HG03066 (cell line): ENCODE data around the gene FCAR.
"Not testable (repeated sequence)": the region's sequence is repeated elsewhere in the genome, so short reads cannot be mapped to it uniquely, and the experiment has no call there.

ENCODE experiments used
- ATAC-seq: cut with Tn5 transposase; IDR thresholded peaks from one replicate; pipeline ENCODE4 v1.9.1; 2021; ENCODE audit warnings: low read depth; ENCODE audit not compliant: unreplicated experiment

FCAR gene

DNA sequence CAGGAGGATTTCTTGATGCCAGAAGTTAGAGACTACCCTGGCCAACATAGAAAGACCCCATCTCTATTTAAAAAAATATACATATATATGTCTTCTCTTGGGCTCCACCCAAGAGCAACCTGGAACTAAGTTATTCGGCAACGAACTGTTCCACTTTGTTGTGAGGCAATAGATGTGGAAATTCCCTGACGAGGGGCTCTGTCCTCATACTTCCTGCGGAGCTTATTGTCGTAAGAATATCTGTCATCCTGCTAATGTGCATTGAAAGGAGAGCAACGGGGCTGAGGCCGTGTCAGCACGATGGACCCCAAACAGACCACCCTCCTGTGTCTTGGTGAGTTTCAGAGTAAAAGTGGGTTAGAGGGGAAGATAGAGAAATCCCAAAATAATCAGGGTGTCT, at the start of gene FCAR:
TSS of gene FCAR (plus strand) at position 246 of the 400 bp plus-strand sequence. CDS start at position 301, 55 bp downstream.
- ATAC-seq, result no peak

DNA sequence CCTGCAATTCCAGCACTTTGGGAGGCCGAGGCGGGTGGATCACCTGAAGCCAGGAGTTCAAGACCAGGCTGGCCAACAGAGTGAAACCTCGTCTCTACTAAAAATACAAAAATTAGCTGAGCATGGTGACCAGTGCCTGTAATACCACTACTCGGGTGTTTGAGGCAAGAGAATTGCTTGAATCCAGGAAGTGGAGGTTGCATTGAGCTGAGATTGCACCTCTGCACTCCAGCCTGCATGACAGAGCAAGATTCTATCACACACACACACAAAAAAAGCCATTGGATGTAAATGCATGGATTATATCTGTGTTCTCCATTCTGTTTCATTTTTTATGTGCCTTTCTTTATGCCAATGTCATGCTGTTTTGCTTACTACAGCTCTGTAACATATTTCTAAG, 49.6 kb upstream of the FCAR start:
- ATAC-seq, result not testable (repeated sequence)

DNA sequence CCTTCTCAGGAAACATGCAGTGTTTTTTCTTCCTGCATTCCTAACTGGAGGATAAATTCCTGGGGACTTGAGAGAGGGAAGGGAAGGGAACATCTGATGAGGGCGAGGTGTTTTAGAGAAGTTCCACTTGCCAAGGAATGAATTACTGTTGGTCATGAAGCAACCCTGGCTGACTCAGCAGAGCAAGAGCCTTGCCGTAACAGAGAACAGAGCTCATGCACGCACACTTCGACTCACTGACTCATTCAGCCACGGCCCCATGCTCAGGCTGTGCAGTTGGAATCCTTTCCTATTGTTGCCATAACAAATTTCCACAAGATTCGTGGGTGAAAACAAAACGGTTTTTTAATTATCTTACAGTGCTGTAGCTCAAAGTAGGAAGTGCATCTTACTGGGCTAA, 48.7 kb upstream of the FCAR start:
- ATAC-seq, result not testable (repeated sequence)

DNA sequence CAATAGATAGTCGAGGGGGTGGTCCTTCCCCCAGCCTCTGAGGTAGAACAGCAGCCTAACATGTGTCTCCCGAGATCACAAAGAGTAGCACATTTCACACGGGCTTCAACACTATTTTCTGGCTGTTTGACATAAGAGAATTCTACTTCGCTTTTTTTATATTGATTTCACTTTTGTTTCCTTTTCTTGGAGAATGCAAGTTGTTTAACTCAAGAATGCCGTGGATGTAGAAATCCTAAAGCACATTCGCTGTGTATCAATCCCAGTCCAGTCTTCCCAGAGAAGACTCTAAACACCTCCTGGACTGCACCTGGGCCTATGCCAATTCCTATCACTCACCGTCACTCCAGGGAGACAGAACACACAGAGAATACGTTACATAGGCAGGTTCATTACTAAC, 46.0 kb upstream of the FCAR start:
- not testable (repeated sequence) for ATAC-seq

DNA sequence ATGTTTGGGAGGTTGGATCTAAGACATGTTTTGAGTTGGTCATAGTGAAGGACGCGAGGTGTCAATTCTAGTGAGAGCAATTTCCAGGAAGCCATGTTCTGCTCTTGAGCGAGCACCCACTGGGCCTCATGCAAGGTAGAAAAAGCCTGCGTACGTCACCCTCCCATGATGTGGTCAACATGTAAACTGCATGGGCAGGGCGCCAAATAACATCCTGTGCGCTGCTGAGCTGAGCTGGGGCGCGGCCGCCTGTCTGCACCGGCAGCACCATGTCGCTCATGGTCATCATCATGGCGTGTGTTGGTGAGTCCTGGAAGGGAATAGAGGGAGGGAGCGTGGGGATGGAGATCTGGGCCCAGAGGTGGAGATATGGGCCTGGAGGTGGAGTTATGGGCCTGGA, 41.5 kb upstream of the FCAR start, which contains the start of gene KIR2DS4:
TSS of gene KIR2DS4 (plus strand) at position 181 of the 400 bp plus-strand sequence.
- ATAC-seq, result not testable (repeated sequence)

DNA sequence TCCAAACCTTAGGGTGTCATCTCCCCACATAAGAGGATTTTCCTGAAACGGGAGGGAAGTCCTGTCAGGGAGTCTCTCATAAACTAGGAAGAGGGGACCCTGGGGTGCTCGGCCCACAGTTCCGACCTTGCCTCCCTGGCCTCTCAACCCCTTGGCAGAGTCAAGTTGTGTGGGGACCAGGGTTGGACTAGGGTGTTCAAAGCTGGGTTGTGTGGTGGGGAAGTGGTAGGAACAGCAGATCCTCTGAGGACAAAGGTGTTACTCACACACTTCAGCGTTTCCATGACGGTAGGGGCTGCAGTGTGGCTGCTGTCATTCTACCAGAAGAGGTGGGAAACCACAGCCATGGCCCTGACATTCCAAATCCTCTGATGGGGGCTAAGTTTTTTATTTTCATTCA, 38.9 kb upstream of the FCAR start:
- ATAC-seq, result not testable (repeated sequence)

DNA sequence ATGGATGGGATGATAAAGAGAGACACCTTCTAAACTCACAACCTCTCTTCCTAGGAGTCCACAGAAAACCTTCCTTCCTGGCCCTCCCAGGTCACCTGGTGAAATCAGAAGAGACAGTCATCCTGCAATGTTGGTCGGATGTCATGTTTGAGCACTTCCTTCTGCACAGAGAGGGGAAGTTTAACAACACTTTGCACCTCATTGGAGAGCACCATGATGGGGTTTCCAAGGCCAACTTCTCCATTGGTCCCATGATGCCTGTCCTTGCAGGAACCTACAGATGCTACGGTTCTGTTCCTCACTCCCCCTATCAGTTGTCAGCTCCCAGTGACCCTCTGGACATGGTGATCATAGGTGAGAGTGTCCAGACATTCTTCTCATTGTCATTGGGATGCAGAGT, 36.5 kb upstream of the FCAR start:
- ATAC-seq, result not testable (repeated sequence)

DNA sequence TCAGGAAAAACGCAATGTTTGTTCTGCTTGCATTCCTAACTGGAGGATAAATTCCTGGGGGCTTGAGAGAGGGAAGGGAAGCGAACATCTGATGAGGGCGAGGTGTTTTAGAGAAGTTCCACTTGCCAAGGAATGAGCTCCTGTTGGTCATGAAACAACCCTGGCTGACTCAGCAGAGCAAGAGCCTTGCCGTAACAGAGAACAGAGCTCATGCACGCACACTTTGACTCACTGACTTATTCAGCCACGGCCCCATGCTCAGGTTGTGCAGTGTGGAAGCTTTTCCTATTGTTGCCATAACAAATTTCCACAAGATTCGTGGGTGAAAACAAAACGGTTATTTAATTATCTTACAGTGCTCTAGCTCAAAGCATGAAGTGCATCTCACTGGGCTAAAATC, 30.9 kb upstream of the FCAR start:
- ATAC-seq, result not testable (repeated sequence)

DNA sequence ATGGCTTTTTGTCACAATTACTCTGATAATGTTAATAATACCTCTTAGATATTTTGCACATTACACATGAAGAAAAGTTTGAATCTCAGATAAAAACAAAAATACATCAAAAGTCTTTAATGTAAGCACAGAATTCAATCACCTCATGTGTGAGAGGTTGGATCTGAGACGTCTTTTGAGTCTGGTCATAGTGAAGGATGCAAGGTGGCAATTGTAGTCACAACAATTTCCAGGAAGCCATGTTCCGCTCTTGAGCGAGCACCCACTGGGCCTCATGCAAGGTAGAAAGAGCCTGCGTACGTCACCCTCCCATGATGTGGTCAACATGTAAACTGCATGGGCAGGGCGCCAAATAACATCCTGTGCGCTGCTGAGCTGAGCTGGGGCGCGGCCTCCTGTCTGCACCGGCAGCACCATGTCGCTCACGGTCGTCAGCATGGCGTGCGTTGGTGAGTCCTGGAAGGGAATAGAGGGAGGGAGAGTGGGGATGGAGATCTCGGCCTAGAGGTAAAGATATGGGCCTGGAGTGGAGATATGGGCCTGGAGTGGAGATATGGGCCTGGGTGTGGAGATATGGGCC, 23.9 kb upstream of the FCAR start, which contains the start of gene KIR3DL2:
TSS of gene KIR3DL2 (plus strand) at position 383 of the 580 bp plus-strand sequence. CDS start at position 416, 33 bp downstream.
- not testable (repeated sequence) for ATAC-seq

DNA sequence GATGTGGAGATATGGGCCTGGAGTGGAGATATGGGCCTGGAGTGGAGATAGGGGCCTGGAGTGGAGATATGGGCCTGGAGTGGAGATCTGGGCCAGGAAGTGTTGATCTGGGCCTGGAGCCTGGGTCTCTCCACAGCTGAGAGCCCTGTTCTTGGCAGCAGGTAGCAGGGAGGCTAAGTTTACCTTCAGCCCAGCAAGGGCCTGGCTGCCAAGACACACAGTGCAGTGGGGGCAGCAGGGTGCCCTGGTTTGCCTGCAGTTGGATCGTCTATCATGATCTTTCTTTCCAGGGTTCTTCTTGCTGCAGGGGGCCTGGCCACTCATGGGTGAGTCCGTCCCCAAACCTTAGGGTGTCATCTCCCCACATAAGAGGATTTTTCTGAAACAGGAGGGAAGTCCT, 23.1 kb upstream of the FCAR start:
- ATAC-seq, result no peak

DNA sequence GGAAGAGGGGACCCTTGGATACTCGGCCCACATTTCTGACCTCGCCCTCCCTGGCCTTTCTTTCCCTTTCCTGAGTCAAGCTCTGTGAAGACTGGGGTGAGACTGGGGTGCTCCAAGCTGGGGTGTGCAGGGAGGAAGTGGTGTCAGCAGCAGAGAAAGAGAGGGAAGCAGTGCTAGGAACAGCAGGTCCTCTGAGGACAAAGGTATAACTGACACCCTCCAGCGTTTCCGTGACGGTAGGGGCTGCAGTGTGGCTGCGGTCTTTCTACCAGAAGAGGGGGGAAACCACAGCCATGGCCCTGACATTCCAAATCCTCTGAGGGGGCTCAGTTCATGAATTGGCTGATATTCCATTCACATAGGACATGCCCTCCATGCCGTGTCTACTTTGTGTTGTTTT, 22.7 kb upstream of the FCAR start:
- ATAC-seq, result no peak

DNA sequence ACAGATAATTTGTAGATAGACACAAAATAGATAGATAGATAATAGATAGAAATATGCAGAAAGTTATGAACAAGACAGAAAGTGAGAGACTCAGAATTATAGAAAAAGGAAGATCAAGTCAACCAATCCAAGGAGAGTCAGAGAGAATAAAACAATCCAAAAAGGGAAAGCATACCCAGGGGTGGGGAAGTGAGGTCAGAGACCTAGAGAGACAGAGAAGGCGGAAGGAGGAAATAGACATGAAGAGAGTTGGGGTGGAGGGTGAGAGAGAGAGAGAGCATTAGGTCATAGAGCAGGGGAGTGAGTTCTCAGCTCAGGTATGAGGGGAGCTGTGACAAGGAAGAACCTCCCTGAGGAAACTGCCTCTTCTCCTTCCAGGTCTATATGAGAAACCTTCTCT, 18.8 kb upstream of the FCAR start:
- ATAC-seq, result not testable (repeated sequence)

DNA sequence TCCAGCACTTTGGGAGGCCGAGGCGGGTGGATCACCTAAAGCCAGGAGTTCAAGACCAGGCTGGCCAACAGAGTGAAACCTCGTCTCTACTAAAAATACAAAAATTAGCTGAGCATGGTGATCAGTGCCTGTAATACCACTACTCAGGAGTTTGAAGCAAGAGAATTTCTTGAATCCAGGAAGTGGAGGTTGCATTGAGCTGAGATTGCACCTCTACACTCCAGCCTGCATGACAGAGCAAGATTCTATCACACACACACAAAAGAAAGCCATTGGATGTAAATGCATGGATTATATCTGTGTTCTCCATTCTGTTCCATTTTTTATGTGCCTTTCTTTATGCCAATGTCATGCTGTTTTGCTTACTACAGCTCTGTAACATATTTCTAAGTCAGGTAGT, 15.6 kb upstream of the FCAR start:
- not testable (repeated sequence) for ATAC-seq

DNA sequence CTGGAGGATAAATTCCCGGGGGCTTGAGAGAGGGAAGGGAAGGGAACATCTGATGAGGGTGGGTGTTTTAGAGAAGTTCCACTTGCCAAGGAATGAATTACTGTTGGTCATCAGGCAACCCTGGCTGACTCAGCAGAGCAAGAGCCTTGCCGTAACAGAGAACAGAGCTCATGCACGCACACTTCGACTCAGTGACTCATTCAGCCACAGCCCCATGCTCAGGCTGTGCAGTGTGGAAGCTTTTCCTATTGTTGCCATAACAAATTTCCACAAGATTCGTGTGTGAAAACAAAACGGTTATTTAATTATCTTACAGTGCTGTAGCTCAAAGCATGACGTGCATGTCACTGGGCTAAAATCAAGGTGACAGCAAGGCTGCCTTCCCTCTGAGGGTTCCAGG, 14.6 kb upstream of the FCAR start:
- ATAC-seq, result not testable (repeated sequence)

DNA sequence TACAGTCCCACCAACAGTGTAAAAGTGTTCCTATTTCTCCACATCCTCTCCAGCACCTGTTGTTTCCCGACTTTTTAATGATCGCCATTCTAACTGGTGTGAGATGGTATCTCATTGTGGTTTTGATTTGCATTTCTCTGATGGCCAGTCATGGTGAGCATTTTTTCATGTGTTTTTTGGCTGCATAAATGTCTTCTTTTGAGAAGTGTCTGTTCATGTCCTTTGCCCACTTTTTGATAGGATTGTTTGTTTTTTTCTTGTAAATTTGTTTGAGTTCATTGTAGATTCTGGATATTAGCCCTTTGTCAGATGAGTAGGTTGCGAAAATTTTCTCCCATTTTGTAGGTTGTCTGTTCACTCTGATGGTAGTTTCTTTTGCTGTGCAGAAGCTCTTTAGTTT, 10.6 kb upstream of the FCAR start:
- not testable (repeated sequence) for ATAC-seq

DNA sequence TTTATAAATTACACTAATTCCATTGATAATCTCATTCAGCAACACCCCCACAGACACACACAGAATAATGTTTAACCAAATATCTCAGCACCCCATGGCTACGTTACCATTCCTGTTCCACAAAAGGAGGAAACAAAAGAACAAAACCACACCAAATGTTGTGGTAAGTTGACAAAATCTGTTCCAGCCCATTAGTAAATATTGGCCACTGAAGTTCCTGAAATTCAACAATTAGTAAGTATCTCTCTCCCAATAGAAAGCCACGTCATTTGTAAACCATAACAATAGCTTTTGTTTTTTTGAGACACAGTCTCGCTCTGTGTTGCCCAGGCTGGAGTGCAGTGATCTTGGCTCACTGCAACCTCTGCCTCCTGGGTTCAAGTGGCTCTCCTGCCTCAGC, 2.3 kb upstream of the FCAR start:
- ATAC-seq, result no peak

DNA sequence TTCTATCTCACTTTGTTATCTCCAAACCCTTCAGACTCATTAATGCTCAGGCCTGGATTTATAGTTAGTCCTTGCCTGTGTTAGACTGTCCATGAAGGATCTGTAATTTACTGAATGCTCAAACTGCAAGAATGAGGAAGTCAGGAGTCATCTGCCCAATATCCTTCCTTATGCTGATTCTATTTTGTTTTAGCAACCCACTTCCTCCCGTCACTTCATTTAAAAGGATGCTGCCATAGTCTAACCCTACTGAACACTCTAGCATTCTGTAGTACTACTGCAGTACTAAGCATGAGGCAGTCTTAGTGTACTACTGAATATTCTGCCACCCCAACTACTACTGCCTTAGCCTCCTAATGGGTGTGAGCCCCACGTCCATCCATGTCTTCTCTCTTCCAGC, 1.5 kb downstream of the FCAR start:
- no peak for ATAC-seq

DNA sequence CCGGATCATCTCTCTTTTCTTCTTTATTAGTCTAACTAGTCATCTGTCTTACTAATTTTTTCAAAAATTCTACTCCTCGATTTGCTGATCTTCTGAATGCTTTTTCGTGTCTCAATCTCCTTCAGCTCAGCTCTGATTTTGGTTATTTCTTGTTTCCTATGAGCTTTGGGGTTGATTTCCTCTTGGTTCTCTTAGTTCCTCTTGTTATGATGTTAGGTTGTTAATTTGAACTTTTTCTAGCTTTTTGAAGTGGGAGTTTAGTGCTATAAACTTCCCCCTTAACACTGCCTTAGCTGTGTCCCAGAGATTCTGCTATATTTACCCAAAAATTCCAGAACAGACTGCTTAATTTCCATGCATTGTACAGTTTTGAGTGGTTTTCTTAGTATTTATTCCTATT, 3.4 kb downstream of the FCAR start:
- no peak for ATAC-seq

DNA sequence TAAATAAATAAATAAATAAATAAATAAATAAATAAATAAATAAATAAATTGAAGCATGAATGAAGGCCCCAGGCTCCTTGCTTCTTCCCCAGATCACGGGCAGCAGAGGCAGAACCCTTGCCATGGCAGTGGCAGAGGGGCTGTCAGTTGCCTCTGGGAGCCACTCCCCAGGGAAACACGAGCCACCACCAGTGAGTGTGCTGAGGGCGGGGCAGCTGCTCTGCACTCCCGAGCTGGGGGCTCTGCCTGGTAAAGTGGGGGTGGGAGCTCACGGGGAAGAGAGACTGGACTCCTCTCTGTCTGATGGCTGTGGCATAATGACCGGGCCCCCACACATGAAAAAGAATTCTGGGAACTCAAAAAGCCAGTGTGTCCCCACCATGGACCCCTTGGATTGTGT, 7.8 kb downstream of the FCAR start:
- ATAC-seq, result no peak

DNA sequence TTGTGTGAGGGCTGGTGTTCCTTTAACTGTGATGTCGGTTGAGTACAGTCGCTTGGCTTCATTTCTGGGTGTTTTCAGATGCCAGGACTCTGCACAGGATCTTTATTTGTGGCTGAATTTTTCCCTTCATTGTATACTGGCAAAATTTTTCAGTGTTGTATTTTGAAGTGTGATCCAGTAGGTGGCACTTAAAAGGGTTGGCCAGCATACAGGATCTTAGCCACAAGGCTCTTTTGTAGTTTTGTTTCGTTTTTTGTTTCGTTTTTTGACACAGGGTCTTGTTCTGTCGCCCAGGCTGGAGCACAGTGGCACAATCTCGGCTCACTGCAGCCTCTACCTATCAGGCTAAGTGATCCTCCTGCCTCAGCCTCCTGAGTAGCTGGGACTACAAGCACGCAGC, 8.7 kb downstream of the FCAR start:
- no peak for ATAC-seq

DNA sequence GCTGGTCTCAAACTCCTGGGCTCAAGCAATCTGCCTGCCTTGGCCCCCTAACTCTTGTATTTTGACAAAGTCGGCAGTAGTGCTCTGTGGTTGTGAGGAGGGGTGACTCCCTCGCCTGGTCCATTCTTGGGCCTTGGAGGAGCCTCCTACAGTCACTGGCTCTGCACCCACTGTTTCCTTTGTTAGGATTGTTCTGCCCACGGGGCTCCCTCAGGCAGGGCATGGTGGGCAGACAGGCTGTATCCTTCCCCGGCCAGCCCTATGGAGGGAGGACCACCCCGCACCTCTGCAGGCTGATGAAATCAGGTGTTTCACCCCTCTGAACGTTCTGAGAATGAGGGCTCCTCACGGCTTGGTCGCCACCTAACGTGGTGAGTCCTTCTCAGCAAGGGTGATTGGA, 9.2 kb downstream of the FCAR start:
- no peak for ATAC-seq

DNA sequence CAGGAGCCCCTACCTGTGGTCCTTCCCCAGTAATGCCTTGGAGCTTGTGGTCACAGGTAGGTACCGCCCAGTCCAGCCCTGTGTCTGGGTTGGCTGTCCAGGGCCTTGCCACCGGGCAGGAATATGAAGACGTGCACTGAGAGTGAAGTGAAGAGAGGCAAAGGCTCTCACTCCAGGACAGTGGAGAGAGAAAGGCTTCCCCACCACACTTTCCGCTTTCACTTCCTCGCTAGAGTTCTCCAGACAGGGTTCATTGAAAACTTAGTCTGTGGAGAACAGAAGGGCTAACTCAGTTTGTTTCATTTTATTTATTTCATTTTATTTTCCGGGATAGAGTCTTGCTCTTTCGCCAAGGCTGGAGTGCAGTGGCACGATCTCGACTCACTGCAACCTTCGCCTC, 14.2 kb downstream of the FCAR start:
- no peak for ATAC-seq

DNA sequence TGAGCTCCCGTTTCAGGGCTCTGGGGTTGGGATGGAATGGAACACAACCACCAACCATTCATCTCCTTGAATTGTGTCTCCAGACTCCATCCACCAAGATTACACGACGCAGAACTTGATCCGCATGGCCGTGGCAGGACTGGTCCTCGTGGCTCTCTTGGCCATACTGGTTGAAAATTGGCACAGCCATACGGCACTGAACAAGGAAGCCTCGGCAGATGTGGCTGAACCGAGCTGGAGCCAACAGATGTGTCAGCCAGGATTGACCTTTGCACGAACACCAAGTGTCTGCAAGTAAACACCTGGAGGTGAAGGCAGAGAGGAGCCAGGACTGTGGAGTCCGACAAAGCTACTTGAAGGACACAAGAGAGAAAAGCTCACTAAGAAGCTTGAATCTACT, 15.5 kb downstream of the FCAR start:
- ATAC-seq, result no peak
